Measurements from ENCODE around the gene CDK5RAP2.

GRCh38 chr9:120564589-120564988, 15.4 kb downstream of the CDK5RAP2 start:
- TF ChIP-seq CTCF (IDR thresholded peaks at IDR 0.05 in 8 of 11, conservative IDR thresholded peaks at IDR 0.05 in 3 of 11), result no peak
- TF ChIP-seq POLR2A (IDR thresholded peaks at IDR 0.05), result no peak
- TF ChIP-seq POLR2AphosphoS5 (IDR thresholded peaks at IDR 0.05), result no peak

All from spleen (tissue), 7 donors.